Naive thymus-derived CD4-positive, alpha-beta T cell (primary cell): ENCODE measurements around the gene TMEFF1. TPM values are rescaled to one million over a fixed set of nuclear protein-coding genes. Genes with fewer than 3 reads are reported as not detected.

Source experiments
- ATAC-seq: fragments of 150-1000 bp; cut with Tn5 transposase; 2 replicates; pipeline ENCODE4 v1.10.0; 2021; ENCODE audit warnings: mild to moderate bottlenecking, moderate library complexity
- CTCF ChIA-PET: fragments of 350-600 bp; sonication (Branson Sonifier 250); formaldehyde crosslinking; loops from one replicate; lab custom pipeline; 2021; ENCODE audit warnings: antibody characterized with exemption; lab: Charles Lee
- POLR2A ChIA-PET: fragments of 350-600 bp; sonication (Branson Sonifier 250); formaldehyde crosslinking; loops from one replicate; lab custom pipeline; 2021; ENCODE audit warnings: antibody characterized with exemption, inconsistent platforms; lab: Charles Lee
- DNase-seq, 9 donors: peaks; one replicate each; pipeline versions ENCODE4 v3.0.0 to v3.0.0-alpha.2; 2020 to 2022; ENCODE audit warnings: mixed read lengths in 1 of 9
- H3K27ac ChIP-seq: one replicate; pipeline ENCODE4 v1.7.0; 2013; ENCODE audit warnings: mild to moderate bottlenecking, low read depth, low read length, moderate library complexity
- H3K27me3 ChIP-seq, 2 donors: one replicate each; pipeline ENCODE4 v1.7.0; 2013; ENCODE audit warnings: low read length in 2 of 2, mild to moderate bottlenecking in 2 of 2, moderate library complexity in 2 of 2; ENCODE audit not compliant: control insufficient read depth in 2 of 2, insufficient read depth in 2 of 2
- H3K36me3 ChIP-seq, 3 experiments: 1 replicate in 2 of 3; 2 replicates in 1 of 3; pipeline ENCODE4 v1.7.0; 2013; ENCODE audit warnings: low read length in 3 of 3, mild to moderate bottlenecking in 3 of 3, moderate library complexity in 1 of 3; ENCODE audit not compliant: insufficient read depth in 3 of 3, control insufficient read depth in 2 of 3
- H3K4me1 ChIP-seq, 2 donors: one replicate each; pipeline ENCODE4 v1.7.0; 2013; ENCODE audit warnings: low read length in 2 of 2, mild to moderate bottlenecking in 2 of 2, moderate library complexity in 1 of 2; ENCODE audit not compliant: control insufficient read depth in 2 of 2, insufficient read depth in 2 of 2
- H3K4me3 ChIP-seq: 2 replicates; pipeline ENCODE4 v1.7.0; 2013; ENCODE audit warnings: mild to moderate bottlenecking, low read length
- H3K9me3 ChIP-seq, 3 experiments: 1 replicate in 2 of 3; 2 replicates in 1 of 3; pipeline ENCODE4 v1.7.0; 2013; ENCODE audit warnings: low read length in 3 of 3; ENCODE audit not compliant: control insufficient read depth in 2 of 3
- H3K27ac Mint-ChIP-seq, 9 donors: one replicate each; pipeline ENCODE4 v1.8.0; 2020 to 2022; ENCODE audit warnings: mixed read lengths in 9 of 9, mild to moderate bottlenecking in 8 of 9, moderate library complexity in 5 of 9, inconsistent platforms in 2 of 9
- H3K27me3 Mint-ChIP-seq, 5 donors: one replicate each; pipeline ENCODE4 v1.8.0; 2021 to 2022; ENCODE audit warnings: mixed read lengths in 5 of 5, mild to moderate bottlenecking in 1 of 5
- H3K36me3 Mint-ChIP-seq, 5 donors: one replicate each; pipeline ENCODE4 v1.8.0; 2020 to 2022; ENCODE audit warnings: mixed read lengths in 5 of 5, mild to moderate bottlenecking in 3 of 5, inconsistent platforms in 1 of 5
- H3K4me1 Mint-ChIP-seq, 7 donors: one replicate each; pipeline ENCODE4 v1.8.0; 2020 to 2022; ENCODE audit warnings: mixed read lengths in 7 of 7, mild to moderate bottlenecking in 3 of 7, inconsistent platforms in 1 of 7
- H3K4me3 Mint-ChIP-seq, 10 donors: one replicate each; pipeline ENCODE4 v1.8.0; 2020 to 2022; ENCODE audit warnings: mild to moderate bottlenecking in 10 of 10, mixed read lengths in 10 of 10, moderate library complexity in 6 of 10, inconsistent platforms in 2 of 10
- H3K9me3 Mint-ChIP-seq, 11 donors: one replicate each; pipeline ENCODE4 v1.8.0; 2020 to 2022; ENCODE audit warnings: mixed read lengths in 11 of 11, mild to moderate bottlenecking in 4 of 11, inconsistent platforms in 1 of 11, moderate library complexity in 1 of 11
- intact Hi-C, 2 donors: fragments of 100-400 bp; cut with micrococcal nuclease; formaldehyde crosslinking; loops; one replicate each; pipeline ENCODE4 v1.15.1; 2023
- polyA plus RNA-seq, 2 donors: library from polyadenylated mRNA; unstranded; fragments of 300-500 nt; fragmentation: Illumina TruSeq; gene quantifications; one replicate each; pipeline ENCODE4 v1.2.3, GENCODE V29; 2021
- total RNA-seq, 6 experiments: library from RNA in 5 of 6; stranded (reverse) in 5 of 6; gene quantifications; 1 replicate in 5 of 6; 2 replicates in 1 of 6; pipeline ENCODE4 v1.2.3 and lab custom pipeline; 2021 to 2026

TMEFF1 gene
- total and polyA plus RNA-seq, 7 experiments from 2014 or later, result 0.27 to 0.56 TPM; not detected in 5

- DNase-seq (no peak), ATAC-seq (no peak)
- CTCF ChIA-PET, result no interaction called here
- Mint-ChIP-seq H3K27ac (no peak overlapping the region), H3K9me3 (peaks cover 0 to 6% (median 0%) of the 10 kb centered on the region in 11 donors), H3K4me1 (no peaks in the 10 kb centered on the region), H3K27me3 (peaks cover 0 to 3% (median 0%) of the 10 kb centered on the region in 5 donors), H3K36me3 (peaks cover 0 to 3% (median 0%) of the 10 kb centered on the region in 5 donors), H3K4me3 (no peak overlapping the region)
- no peaks in the 10 kb centered on the region for H3K4me1 ChIP-seq
- H3K27me3 ChIP-seq, result no peaks in the 10 kb centered on the region
- no peaks in the 10 kb centered on the region for H3K36me3 ChIP-seq
- POLR2A ChIA-PET, result no interaction called here
- H3K4me3 ChIP-seq, result no peak overlapping the region
- H3K27ac ChIP-seq, result no peak overlapping the region
- intact Hi-C loops, result no loop called here
- H3K9me3 ChIP-seq, result no peaks in the 10 kb centered on the region
Observed at GRCh38 chr9:100575006-100575405, 102.1 kb downstream of the TMEFF1 start.

- H3K27me3 ChIP-seq, result no peaks in the 10 kb centered on the region
- no peaks in the 10 kb centered on the region for H3K9me3 ChIP-seq
- Mint-ChIP-seq H3K27ac (no peak overlapping the region), H3K9me3 (no peaks in the 10 kb centered on the region), H3K27me3 (peaks cover 0 to 5% (median 0%) of the 10 kb centered on the region in 5 donors), H3K4me1 (no peaks in the 10 kb centered on the region), H3K36me3 (peaks cover 0 to 2% (median 0%) of the 10 kb centered on the region in 5 donors), H3K4me3 (no peak overlapping the region)
- ATAC-seq, result no peak
- no peak for DNase-seq
- intact Hi-C loops, result no loop called here
- no peak overlapping the region for H3K27ac ChIP-seq
- POLR2A ChIA-PET, result no interaction called here
- no peaks in the 10 kb centered on the region for H3K4me1 ChIP-seq
- no peaks in the 10 kb centered on the region for H3K36me3 ChIP-seq
- CTCF ChIA-PET, result no interaction called here
- H3K4me3 ChIP-seq, result no peak overlapping the region
Observed at GRCh38 chr9:100575765-100576386, 102.9 kb downstream of the TMEFF1 start.

- H3K27me3 ChIP-seq, result no peaks in the 10 kb centered on the region
- intact Hi-C loops, result no loop called here
- CTCF ChIA-PET, result no interaction called here
Observed at GRCh38 chr9:100577776-100578448, 105.0 kb downstream of the TMEFF1 start, which contains the start of gene CAVIN4. TSS of gene CAVIN4 (plus strand) at chr9:100578079. CDS start at chr9:100578144, 65 bp downstream.

GRCh38 chr9:100578610-100579009 lies 105.7 kb downstream of the TMEFF1 start:
- Histone ChIP-seq H3K9me3 (no peaks in the 10 kb centered on the region), H3K4me3 (no peak overlapping the region), H3K27me3 (no peaks in the 10 kb centered on the region), H3K27ac (no peak overlapping the region), H3K4me1 (no peaks in the 10 kb centered on the region), H3K36me3 (no peaks in the 10 kb centered on the region)
- H3K4me1 Mint-ChIP-seq, result no peaks in the 10 kb centered on the region
- H3K27me3 Mint-ChIP-seq, result peaks cover 0 to 9% (median 0%) of the 10 kb centered on the region in 5 donors
- ATAC-seq (no peak), DNase-seq (no peak)
- intact Hi-C loops, result no loop called here
- no peaks in the 10 kb centered on the region for H3K36me3 Mint-ChIP-seq
- H3K4me3 Mint-ChIP-seq, result no peak overlapping the region
- CTCF ChIA-PET, result no interaction called here
- H3K9me3 Mint-ChIP-seq, result no peaks in the 10 kb centered on the region
- POLR2A ChIA-PET, result no interaction called here
- H3K27ac Mint-ChIP-seq, result no peak overlapping the region

More at GRCh38 chr9:100577776-100578448, 105.0 kb downstream of the TMEFF1 start, which contains the start of gene CAVIN4:
- POLR2A ChIA-PET, result no interaction called here
- Histone ChIP-seq H3K9me3 (no peaks in the 10 kb centered on the region), H3K4me1 (no peaks in the 10 kb centered on the region), H3K27ac (no peak within 1 kb of the TSS), H3K4me3 (no peak within 1 kb of the TSS), H3K36me3 (no peaks in the 10 kb centered on the region)
- no peak within 1 kb of the TSS for H3K27ac Mint-ChIP-seq
- peaks cover 0 to 9% (median 0%) of the 10 kb centered on the region in 5 donors for H3K27me3 Mint-ChIP-seq
- ATAC-seq, result no peak
- no peaks in the 10 kb centered on the region for H3K9me3 Mint-ChIP-seq
- no peak within 1 kb of the TSS for H3K4me3 Mint-ChIP-seq
- no peaks in the 10 kb centered on the region for H3K36me3 Mint-ChIP-seq
- no peak for DNase-seq
- no peaks in the 10 kb centered on the region for H3K4me1 Mint-ChIP-seq

GRCh38 chr9:100579665-100580064 lies 106.7 kb downstream of the TMEFF1 start:
- Mint-ChIP-seq H3K27ac (no peak overlapping the region), H3K9me3 (no peaks in the 10 kb centered on the region), H3K4me3 (no peak overlapping the region), H3K36me3 (no peaks in the 10 kb centered on the region), H3K27me3 (peaks cover 0 to 9% (median 0%) of the 10 kb centered on the region in 5 donors), H3K4me1 (no peaks in the 10 kb centered on the region)
- Histone ChIP-seq H3K36me3 (no peaks in the 10 kb centered on the region), H3K9me3 (no peaks in the 10 kb centered on the region), H3K4me1 (no peaks in the 10 kb centered on the region), H3K27me3 (no peaks in the 10 kb centered on the region), H3K27ac (no peak overlapping the region), H3K4me3 (no peak overlapping the region)
- ChIA-PET CTCF (no interaction called here), POLR2A (no interaction called here)
- ATAC-seq, result no peak
- DNase-seq, result no peak
- intact Hi-C loops, result no loop called here

GRCh38 chr9:100580257-100580656 lies 107.3 kb downstream of the TMEFF1 start:
- H3K36me3 ChIP-seq, result no peaks in the 10 kb centered on the region
- ChIA-PET POLR2A (no interaction called here), CTCF (no interaction called here)
- H3K9me3 ChIP-seq, result no peaks in the 10 kb centered on the region
- no peaks in the 10 kb centered on the region for H3K4me1 Mint-ChIP-seq
- no peak overlapping the region for H3K27ac ChIP-seq
- H3K9me3 Mint-ChIP-seq, result no peaks in the 10 kb centered on the region
- H3K4me1 ChIP-seq, result no peaks in the 10 kb centered on the region
- H3K36me3 Mint-ChIP-seq, result no peaks in the 10 kb centered on the region
- no peaks in the 10 kb centered on the region for H3K27me3 ChIP-seq
- intact Hi-C loops, result no loop called here
- peaks cover 0 to 9% (median 0%) of the 10 kb centered on the region in 5 donors for H3K27me3 Mint-ChIP-seq
- H3K4me3 ChIP-seq, result no peak overlapping the region
- no peak overlapping the region for H3K27ac Mint-ChIP-seq
- no peak overlapping the region for H3K4me3 Mint-ChIP-seq
- DNase-seq (no peak), ATAC-seq (no peak)

GRCh38 chr9:100581081-100581480 lies 108.1 kb downstream of the TMEFF1 start:
- DNase-seq (no peak), ATAC-seq (no peak)
- H3K27me3 ChIP-seq, result no peaks in the 10 kb centered on the region
- Mint-ChIP-seq H3K27ac (no peak overlapping the region), H3K27me3 (peaks cover 0 to 9% (median 0%) of the 10 kb centered on the region in 5 donors), H3K9me3 (no peaks in the 10 kb centered on the region), H3K4me3 (no peak overlapping the region), H3K36me3 (no peaks in the 10 kb centered on the region), H3K4me1 (no peaks in the 10 kb centered on the region)
- H3K4me1 ChIP-seq, result no peaks in the 10 kb centered on the region
- no peaks in the 10 kb centered on the region for H3K36me3 ChIP-seq
- ChIA-PET POLR2A (no interaction called here), CTCF (no interaction called here)
- no peaks in the 10 kb centered on the region for H3K9me3 ChIP-seq
- intact Hi-C loops, result no loop called here
- no peak overlapping the region for H3K27ac ChIP-seq
- H3K4me3 ChIP-seq, result no peak overlapping the region
